HG03039 (cell line): Measurements from ENCODE around the gene TOR4A.

ENCODE experiments used
- ATAC-seq: cut with Tn5 transposase; IDR thresholded peaks from one replicate; pipeline ENCODE4 v1.9.1; 2021; ENCODE audit warnings: mild to moderate bottlenecking, moderate library complexity; ENCODE audit not compliant: unreplicated experiment

Gene TOR4A

GRCh38 chr9:137277329-137278041 is at the start of gene TOR4A:
TOR4A (plus strand) TSS chr9:137277726; CDS start chr9:137278690, 964 bp downstream.
- ATAC-seq, result peak; percentile 43

GRCh38 chr9:137227853-137228505 is 49.5 kb upstream of the TOR4A start:
- no peak for ATAC-seq

- no peak for ATAC-seq
Measured at GRCh38 chr9:137228506-137228967, 49.0 kb upstream of the TOR4A start.

GRCh38 chr9:137228968-137229896 is 48.3 kb upstream of the TOR4A start:
- ATAC-seq, result no peak

DNA sequence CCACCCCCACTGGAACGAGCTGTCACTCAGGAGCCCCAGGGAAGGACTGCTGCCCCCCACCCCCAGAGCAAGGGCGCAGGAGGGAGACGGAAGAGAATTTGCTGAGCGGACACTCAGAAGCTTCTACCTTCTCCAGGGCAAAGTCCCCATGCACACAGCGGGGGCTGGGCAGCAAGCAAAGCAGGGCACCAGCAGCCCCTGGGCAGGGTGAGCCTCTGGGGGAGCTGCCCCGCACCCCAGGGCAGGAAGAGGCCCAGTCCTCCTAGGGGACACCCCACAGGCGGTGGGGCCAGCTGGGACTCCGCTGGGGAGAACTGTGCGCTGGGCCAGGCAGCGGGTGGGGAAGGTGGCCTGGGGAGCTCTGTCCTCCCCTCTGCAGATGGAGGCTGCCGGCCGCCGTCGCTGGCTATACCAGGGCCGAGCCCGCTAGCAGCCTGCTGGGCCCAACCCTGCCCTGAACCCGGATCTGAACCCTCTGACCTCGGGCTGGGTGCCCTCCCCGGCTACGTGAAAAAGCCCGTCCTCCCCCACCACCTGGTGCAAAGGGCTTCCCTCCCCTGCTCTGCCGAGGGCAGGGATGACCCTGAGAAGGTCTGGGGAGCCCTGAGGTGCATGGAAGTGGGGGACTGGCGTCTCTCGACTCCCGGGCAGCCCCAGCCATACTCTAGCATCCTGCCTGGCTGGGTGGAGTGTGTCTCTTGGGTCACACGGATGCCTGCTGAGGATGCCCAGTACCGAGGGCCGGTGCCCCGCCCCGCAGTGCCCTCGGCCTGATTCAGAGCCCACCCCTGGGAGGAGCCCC is 47.4 kb upstream of the TOR4A start:
- no peak for ATAC-seq

DNA sequence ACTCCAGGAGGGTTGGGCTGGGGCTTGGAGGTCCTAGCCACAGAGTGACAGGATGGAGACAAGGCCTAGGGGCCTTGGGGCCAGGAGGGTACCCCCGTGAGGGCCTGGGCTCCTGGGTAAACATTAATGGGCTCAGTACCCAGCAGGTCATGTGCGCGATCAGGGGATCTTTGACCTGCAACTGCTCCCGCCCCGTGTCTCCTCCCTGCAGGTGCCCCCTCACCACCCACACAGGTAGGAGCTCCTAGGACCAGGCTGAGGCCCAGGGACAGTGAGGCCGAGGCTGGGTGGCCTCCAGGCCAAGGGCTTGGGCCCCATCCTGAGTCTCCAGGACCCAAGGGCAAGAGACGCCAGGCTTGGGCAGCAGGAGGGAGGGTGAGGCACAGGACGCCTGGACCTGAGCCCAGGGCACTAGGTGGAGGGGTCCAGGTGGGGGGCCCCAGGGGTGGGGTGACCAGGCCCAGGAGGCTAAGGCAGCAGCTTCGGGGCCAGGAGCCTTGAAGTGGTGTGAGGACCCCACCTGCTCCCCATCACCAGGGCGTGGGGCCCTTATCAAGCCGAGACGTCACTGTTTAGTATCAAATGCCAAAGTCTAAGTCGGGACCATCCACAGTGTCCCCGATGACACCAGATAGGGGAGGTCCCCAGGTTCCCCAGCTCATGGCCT is 46.7 kb upstream of the TOR4A start, which contains the start of gene SLC34A3:
Gene SLC34A3, plus strand, starts transcription at position 197 of the 667 bp plus-strand sequence. CDS start 802 bp downstream, outside the sequence.
- ATAC-seq, result no peak

DNA sequence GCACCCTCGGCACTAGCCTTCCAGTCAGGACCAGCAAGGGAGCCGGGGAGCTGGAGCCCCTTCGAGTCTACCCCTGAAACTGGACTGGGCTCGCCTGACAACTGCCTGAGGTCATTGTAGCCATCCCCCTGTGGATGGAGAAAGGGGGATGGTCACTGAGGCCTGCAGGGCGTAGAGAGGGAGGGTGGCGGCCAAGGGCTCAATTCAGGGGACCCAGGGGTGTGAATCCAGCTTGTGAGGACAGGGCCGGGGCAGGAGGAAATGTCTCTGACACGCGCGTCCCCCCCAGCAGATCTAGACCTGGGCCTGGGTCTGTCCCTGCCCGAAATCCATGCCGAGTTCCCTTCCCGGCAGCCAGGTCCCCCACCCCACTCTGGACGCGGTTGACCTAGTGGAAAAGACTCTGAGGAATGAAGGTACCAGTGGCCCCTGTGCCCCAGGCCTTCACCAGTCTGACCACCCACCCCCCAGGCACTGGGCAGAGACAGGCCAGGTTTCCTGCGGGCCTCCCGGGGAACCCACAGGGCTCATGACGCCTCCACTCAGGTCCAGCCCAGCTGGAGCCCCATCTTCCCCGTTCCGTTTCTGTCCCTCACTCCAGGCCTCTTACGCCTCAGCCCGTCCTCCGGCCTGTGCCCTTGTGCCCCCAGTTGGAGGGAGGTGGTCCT is 46.0 kb upstream of the TOR4A start:
- ATAC-seq, result no peak

- ATAC-seq, result no peak
Measured at GRCh38 chr9:137232101-137232500, 45.4 kb upstream of the TOR4A start.

DNA sequence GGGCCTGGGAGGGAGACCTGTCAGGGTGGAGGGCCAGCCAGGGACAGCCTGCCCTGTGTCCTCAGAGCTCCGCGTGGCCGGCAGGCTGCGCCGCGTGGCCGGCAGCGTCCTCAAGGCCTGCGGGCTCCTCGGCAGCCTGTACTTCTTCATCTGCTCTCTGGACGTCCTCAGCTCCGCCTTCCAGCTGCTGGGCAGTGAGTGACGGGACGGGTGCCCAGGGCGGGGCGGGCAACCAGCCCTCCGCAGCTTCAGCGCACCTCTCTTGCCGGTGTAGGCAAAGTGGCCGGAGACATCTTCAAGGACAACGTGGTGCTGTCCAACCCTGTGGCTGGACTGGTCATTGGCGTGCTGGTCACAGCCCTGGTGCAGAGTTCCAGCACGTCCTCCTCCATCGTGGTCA is 45.0 kb upstream of the TOR4A start:
- no peak for ATAC-seq

- no peak for ATAC-seq
Measured at GRCh38 chr9:137233143-137233980, 44.2 kb upstream of the TOR4A start.

GRCh38 chr9:137234055-137234697 is 43.4 kb upstream of the TOR4A start:
- no peak for ATAC-seq

- ATAC-seq, result no peak
Measured at GRCh38 chr9:137234758-137235423, 42.6 kb upstream of the TOR4A start.

DNA sequence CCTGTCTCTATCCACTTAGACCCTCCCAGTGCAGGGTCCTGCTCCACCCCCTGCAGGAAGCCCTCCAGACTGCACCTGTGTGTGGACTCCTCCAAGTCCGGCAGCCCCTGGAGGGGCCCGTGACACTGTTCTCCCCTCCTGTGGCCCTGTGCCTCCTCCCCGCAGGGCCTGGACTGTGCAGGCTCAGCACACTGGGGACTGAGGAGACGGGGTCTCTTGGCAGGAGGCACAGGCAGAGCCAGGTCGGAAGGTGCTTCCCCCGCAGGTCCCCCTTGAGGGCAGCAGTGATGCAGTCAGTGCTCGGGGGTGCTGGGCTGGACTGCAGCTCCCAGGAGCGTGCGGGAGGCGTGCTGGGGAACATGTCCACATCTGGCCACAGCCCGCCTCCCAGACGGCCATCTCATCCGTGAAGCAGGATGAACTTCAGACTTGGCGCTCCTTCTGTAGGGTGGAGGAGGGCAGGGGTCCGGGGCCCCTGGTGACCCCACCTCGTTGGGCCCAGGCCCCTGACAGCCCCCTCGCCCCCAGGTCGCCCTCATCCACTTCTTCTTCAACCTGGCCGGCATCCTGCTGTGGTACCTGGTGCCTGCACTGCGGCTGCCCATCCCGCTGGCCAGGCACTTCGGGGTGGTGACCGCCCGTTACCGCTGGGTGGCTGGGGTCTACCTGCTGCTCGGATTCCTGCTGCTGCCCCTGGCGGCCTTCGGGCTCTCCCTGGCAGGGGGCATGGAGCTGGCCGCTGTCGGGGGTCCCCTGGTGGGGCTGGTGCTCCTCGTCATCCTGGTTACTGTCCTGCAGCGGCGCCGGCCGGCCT is 41.9 kb upstream of the TOR4A start:
- ATAC-seq, result no peak

DNA sequence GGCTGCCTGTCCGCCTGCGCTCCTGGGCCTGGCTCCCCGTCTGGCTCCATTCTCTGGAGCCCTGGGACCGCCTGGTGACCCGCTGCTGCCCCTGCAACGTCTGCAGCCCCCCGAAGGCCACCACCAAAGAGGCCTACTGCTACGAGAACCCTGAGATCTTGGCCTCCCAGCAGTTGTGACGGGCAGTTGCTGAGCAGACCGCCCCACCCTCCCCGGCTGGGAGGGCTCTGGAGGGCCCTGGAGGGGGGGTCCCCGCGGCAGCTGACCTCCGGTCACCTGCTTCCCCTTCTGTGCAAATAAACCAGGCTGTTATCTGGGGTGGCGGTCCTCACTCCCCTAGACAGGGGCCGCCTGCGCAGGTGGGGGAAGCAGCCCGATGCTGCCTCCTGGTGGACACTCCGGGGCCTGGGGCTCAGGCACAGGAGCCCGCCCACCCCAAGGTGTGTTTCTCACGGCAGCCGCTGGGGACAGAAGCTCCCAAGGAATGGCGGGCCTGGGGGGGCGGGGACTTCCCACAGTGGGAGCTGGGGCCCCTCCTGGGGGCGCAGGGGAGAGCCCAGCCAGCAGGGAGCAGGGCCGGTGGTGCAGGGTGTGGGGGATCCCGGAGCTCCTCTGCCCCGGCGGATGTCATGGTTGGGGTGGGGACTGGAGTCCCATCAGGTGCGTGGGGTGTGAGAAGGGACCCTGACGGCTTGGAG is 41.1 kb upstream of the TOR4A start:
- ATAC-seq, result no peak

DNA sequence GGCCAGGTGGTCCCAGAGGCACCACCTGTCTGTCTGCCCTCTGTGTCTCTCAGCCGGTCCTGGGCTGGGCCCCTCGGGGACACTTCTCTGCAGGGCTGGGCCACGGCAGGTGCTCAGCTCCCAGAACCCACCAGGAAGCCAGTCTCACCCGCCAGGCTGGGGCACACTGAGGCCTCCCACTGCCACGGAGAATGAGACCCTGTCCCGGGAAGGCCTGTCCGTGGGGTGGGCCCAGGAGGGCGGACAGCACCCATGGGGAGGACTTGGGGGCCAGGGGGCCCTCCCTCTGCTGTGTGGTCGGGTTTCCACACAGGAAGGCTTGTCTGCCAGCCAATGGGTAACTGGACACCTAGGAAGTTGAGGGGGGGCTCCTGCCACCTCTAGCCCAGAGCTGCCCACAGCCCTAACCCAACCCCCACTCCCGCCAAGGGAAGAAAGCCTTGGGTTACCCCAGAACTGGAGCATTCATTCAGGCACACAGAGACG is 40.5 kb upstream of the TOR4A start:
- ATAC-seq, result no peak
